GM19468 (cell line): Measurements from ENCODE around the gene PPCS.
A peak's percentile ranks its signal among the peaks of the same experiment; 100 is the strongest.

ENCODE experiments used
- ATAC-seq: cut with Tn5 transposase; IDR thresholded peaks from one replicate; pipeline ENCODE4 v1.9.1; 2021; ENCODE audit warnings: mild to moderate bottlenecking, moderate library complexity, moderate number of reproducible peaks; ENCODE audit not compliant: unreplicated experiment; ENCODE audit errors: extremely low read depth

Gene PPCS

DNA sequence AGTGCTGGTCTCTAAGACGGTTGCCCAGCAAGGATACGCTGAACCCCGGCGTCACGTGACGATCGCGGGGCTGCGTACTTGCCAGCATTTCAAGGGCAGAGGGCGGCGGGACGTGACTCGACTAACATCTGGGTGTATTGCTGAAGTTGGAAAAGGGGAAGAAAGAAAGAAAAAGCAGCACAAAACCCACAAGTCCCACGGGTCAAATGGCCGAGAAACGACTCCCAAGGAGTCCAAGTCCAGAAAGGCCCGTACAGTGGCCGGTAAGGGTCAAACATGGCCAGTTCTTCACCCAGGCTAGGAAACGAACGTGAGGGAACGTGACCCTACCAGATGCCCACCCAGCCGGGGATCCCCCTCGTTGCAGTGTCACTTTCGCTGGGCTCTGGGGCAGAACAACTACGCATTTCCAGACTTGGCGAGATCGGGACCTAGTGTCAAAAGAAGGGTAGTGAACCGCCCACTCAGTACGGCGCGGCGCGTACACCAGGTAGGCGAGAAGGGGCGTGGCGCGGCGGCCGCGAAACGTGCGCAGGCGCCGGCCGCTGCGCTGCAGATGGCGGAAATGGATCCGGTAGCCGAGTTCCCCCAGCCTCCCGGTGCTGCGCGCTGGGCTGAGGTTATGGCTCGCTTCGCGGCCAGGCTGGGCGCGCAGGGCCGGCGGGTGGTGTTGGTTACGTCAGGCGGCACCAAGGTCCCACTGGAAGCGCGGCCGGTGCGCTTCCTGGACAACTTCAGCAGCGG lies at the start of gene PPCS, which contains the start of gene ZMYND12:
PPCS (plus strand) TSS at position 534 of the 744 bp plus-strand sequence; CDS start at position 557, 23 bp downstream.
ZMYND12 (minus strand) TSS at position 13 of the 744 bp plus-strand sequence. CDS start 25 bp downstream, outside the sequence.
- peak; percentile 62 for ATAC-seq

DNA sequence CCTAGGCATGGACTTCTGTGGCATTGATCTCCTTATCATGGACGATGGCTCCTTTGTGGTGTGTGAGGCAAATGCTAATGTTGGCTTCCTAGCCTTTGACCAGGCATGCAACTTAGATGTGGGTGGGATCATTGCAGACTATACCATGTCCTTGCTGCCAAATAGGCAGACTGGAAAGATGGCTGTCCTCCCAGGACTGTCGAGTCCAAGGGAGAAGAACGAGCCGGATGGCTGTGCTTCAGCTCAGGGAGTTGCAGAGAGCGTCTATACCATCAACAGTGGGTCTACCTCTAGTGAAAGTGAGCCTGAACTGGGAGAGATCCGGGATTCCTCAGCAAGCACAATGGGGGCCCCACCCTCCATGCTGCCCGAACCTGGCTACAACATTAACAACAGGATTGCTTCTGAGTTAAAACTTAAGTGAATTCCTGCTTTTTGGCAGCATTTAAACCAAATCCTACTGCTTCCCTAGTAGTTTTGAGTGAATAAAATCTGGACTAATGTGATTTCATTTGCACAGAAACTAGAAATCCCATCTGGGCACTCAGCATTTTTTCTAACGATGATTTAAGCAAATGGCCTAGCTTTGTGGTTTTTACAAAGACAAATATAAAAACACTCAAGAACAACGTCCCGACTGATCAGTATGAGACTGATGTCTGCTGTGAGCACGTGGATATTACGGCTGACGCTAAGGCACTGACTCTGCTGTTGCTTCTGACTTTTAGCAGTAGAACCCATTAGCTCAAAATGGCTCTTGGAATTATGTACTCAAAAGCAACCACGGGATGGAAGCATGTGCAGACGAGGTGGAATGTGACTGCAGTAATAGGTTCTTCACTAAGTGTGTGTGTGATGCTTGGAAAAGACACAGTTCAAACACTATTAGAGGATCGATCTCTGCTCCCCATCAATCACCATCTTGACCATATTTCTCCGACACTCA lies 41.5 kb upstream of the PPCS start:
- no peak for ATAC-seq

DNA sequence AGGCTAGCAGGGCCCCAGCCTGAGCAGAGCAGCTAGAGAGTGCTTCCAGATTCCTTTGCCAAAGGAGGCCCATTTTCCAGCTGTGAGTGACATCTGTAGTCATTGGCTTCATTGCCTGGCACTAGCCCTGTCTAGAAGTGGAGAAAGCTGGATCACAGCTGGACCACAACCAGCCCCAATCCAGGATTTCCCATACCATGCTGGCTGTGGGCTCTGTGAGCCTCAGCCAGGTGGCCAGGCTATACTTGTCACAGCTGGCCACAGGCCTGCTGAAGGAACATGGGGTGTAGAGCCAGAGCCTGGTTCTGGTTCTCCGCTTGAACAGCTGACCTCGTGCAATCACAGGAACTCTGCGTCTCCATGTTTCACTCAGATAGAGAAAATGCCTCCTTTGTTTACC lies 39.2 kb upstream of the PPCS start:
- ATAC-seq = no peak

DNA sequence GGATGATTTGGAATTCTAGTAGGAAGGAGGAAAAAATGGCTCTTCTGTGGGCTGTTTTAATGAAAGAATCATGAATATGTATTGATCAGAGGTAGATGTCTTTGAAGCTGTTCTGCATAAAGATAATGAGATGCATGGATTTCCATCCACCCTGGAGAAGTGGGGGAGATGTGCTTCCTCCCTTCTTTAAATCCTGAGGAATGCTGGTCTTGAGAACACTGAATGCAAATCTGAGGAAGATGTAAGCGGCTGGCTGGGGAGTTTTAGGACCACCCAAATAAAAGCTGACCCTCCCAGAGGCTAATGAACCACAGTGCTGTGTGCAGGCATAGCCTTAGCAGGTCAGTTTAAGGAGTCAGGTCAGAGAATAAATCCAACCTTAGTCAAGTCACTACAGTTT lies 37.8 kb upstream of the PPCS start:
- ATAC-seq = no peak

DNA sequence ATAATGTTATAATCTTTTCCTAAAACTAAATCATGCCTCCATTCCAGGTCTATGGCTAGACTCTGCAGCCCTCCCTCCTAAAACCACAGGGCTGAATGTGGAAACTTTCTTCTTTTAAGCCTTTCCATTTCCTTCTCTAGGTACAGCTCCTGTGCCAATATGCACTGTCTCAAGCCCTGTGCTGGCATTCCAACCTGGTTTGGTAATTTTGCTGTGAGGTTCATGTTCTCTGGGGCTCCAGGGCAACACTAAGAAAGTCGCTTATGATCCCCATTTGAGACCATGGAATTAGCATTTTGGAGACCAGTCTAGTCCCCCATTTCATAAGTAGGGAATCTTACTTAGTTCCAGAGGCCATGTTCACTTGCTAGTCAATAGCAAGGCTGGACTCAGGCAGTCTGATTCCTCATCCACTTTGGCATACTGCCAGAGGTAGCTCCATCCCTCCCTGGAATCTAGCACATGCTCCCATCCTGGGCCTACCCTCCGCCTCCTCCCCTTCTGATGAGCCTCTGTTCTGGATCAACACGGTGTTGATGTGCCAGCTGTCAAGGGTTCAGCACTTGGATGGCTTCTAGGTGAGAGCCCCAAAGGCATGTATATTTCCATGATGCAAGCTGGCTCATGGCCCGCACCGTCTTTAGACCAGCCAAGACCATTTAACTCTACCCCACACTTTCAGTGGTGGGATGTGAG lies 37.1 kb upstream of the PPCS start:
- no peak for ATAC-seq

DNA sequence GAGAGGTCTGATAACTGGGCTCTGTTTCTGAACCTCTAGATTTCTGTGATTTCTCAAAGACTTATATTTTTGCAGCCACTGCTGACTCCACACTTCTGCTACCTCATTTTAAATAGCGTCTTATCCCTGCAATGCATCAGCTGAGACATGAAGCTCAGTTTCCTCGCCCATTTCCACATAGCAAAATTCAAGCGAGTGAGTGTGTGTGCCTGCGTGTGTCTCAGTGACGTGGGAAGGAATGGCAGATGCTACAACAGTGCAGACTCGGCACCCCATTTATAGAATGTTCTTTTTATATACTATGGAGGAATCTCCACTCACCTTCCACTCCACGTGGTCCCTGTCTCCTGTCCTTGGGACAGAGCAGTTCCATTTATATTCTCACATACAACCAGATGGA lies 36.2 kb upstream of the PPCS start:
- no peak for ATAC-seq

DNA sequence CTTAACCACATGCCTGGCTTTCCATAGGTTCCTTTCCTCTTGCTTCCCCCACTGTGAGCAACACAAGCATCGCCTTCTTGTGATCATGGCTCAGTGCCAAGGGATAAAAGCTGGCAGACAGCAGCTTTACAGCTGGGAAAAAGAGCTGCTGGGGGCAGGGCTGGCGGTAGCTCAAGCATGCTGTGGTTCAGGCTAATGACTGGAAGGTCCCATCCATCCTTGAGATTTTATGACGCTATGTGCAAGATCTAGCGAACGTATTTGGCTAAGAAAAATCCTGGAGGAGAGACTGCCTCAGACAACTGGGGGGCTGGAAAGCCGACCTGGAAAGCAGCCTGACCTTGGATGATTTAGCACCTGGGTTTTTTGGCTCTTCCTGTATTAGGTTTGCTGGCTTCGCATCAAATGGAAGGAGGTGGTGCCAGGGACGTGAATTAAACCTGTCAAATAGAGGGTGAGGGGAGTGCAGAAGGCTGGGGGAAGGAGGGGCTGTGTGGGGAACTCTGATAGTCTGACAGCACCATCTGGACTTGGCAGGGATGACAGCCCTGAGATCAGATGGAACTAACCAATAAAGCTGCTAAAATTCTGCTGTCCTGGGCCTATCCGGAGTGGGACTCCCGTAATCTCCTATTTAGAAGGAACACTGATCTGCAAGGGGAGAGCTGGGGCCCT lies 35.3 kb upstream of the PPCS start:
- ATAC-seq = no peak

DNA sequence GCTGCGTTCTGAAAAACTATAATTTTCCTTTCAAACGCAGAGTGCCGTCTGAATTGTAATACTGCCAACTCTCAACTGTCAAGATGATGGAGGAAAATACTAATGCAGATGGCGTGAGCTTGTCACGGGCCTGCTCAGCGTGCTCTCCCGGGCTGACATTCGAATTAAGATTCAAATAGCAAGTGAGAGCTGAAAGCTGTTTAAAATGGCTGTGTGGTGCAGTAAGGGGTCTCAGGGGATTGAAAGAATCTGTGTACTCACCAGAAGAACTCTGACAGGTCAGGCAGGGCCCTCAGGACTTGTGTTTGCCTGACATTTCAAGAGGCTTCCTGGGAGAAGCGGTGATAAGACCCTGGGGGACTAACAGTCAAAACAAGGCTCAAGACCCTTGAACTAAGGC lies 33.6 kb upstream of the PPCS start:
- ATAC-seq = no peak

DNA sequence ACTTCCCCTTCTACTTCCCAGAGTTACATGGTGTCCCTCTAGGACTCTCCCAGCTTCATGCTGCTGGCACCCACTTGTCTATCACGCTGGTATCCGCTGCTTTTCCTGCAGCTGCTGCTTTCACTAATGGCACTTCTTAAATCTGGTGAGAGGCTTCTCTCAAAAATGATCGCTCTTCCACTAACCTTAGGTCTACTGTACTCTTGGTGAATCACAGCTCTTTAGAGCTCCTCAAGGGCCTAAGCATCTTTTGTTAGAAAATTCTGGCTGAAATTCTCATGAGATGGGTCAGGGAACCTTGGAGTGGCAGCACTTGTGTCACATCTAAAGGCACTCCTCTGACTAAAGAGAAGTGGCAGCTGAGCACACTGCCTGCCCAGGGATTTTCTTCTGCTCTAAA lies 32.7 kb upstream of the PPCS start:
- ATAC-seq = no peak

DNA sequence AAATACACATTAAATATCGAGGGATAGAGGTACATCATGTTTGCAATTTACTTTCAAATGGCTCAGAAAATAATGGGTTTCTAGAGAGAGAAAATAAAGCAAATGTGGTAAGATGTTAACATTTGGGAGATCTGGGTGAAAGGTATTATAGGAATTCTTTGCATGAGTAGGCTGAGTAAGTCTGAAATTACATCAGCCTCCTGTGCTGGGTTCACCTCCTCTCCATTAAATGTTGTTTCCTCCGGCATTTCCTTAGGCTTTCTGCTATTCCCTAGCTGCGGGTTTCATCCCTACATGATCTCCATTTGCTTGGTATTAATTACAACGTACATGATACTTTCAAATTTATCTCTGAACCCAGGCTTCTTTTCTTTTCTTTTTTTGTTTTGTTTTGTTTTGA lies 32.1 kb upstream of the PPCS start:
- no peak for ATAC-seq

DNA sequence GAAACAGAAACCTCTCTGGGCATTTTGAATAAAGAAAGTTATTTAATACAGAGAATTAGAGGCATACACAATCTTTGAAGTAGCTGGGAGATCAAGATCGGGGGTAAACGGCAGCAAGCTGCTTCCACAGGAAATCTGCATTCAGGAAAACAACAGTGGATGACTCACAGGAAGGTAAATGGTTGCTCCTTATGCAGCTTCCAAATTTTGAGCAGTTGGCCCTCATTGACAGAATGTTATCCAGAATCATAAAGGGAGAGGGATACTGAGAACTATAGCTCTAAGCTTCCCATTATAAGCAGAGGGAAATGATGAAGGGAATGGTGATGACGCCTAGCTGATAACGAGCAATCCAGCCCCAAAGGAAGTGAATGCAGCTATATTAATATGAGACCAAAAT lies 29.1 kb upstream of the PPCS start:
- ATAC-seq = no peak

DNA sequence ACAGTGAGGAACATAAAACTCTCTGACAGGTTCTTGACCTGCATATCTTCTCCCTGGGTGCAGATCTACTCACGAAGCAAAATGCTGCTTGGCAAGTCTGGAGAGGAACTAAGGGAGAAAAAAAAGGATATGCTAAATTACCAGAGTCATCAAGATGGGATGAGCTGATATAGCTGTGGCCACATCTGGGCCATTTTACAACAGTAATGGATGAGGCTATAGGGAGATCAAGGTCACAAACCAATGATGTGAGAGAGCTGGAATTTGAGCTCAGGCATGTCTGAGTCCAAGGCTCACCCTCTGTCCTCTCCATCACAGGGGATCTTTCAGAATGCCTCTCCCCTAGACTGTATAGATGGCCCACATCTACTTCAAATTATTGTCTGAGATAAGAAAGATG lies 26.7 kb upstream of the PPCS start:
- ATAC-seq = no peak

DNA sequence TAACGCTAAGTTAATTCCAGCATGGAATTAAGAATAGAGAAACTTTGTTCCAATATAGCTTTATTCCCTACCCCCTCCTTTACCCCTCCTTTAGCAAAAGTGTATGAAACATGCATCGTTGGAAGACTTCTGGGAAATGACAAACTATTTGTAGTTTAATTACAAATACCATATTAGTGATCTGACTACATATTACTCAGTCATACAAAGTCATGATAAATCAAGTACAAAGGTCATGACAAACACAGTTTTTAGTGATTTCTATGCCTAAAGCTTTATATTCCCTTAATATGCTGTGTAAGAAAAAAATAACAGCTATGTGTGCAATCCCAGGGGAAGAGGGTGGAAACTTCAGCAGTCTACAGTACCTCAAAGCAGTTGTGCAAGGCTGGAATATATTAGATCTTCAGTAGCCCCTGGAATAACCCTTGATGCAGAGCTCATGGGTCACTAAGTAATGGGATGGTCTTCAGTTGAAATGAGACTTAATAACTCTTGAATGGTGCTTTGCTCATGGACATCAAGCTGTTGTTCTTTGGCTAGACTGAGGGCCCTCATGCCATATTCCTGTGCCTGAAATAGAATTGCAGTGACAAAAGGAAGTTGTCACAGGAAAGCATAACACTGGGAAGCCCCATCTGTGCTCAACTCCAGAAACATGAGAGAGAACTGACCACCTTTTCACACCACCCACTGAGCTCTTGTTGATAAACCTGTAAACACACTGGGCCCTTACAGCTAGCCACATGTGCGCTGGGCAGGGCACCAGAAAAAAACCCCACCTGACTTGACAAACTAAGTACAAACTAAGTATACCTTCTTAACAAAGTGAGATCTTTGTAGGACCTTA lies 25.8 kb upstream of the PPCS start:
- no peak for ATAC-seq

DNA sequence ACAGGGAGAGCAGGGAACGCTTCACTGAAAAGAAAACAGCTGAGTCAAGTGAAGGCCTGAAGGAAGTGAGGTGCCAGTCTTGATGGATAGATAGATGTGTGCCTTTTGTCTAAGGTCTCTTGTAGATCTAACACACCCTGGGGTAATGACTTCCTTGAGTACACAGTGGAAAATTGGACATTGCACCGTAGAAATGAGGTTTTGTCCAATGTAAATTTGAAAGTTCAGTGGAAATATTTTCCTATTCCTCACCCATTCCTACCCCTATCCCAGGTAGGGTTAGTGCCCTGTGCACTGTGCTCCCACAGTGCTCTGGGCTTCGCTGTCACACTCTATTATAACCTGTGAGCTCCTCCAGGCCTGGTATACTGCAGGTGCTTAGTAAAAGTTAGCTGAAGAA lies 24.8 kb upstream of the PPCS start:
- ATAC-seq = no peak

DNA sequence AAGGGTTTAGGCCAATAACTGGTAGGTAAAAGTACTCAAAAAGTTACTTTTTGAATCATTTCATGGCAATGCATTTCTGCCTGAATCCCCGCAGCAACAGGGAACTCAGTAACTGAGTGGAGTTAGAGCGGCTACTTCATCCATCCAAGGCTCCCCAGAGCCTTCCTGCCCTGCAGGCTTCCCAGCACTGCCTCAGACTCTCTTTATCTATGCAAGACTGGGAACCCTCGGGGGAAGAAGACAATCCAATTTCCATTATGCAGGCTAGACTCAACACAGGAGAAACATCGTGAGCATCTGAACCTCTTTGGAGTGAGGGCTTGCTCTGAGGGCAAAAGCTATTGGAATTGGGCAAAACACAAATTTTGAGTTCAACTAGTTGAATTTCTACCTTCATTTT lies 23.6 kb upstream of the PPCS start:
- ATAC-seq = no peak

DNA sequence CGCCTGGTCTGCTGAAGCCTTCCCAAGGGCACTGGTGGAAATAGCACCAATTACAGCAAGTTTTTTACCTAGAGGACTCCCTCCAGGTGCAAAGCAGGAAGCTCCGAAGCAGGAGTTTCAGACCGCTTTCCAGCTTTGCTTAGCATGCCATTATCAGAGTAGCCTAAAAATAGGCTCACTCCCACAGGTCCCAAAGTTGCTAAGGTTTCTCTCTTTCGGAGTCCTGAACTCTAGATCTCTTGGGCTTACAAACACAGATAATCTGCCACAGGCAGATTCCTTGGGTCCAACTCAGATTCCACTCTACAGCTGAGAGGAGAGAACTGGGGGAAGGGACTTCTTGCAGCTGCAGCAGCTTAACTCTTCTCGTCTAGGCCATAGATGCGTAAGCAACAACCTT lies 23.0 kb upstream of the PPCS start:
- ATAC-seq = no peak

DNA sequence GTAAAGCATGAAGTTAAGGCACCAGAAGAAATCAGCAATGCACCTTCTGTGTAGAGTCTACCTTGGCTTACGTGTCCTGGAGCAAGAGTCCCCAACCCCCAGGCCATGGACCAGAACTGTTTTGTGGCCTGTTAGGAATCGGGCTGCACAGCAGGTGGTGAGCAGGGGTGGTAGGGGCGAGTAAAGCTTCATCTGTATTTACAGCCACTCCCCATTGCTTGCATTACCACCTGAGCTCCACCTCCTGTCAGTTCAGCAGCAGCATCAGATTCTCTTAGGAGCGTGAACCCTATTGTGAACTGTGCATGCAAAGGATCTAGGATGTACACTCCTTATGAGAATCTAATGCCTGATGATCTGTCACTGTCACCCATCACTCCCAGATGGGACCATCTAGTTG lies 22.0 kb upstream of the PPCS start:
- ATAC-seq = no peak

DNA sequence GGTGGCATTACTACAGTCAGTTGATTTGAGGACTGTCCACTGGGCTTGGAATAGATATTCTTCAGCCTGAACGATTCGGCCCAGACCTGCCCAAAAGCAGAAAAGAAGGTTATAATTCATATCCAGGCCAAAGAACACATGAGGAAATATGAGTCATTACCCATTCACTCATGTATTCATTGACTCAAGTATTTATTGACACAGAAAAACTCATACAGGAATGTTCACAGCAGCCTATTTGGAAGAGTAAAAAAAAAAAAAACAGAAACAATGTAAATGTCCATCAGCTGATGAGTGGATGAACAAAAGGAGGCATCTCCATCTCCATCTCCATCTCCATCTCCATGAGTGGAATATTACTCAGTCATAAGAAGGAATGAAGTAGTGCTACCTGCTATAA lies 16.4 kb upstream of the PPCS start:
- ATAC-seq = no peak

DNA sequence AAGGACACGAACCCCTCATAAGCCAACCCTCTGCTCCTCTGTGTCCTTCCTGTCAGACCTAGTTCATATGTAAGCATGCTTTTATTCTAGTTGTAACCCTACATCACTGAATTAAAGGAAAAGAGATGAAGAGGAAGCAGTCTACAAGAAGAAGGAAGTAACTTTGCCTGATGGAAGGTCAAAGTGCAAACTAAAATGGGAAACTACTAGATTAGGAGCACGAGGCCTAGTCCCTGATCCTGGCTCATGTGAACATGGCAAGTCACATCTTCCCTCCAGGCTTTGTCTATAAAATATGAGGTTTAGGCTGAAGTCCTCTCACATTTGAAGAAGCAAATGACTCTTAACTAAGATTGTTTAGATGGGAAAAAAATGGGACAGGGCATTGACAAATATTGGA lies 13.7 kb upstream of the PPCS start:
- no peak for ATAC-seq
